Fibroblast of lung (primary cell): ENCODE results near the gene TMCO1. TPM values are rescaled to one million over a fixed set of nuclear protein-coding genes. Genes with fewer than 3 reads are reported as not detected.

ENCODE experiments used
- DNase-seq, 2 donors: peaks; one replicate each; pipeline versions ENCODE4 v3.0.0 to v3.0.0-alpha.2; 2010; ENCODE audit warnings: low read depth in 2 of 2
- H2AFZ ChIP-seq: 2 replicates; pipeline ENCODE4 v1.5.1; 2012; ENCODE audit warnings: low read length, control low read depth, inconsistent platforms
- H3K27ac ChIP-seq: 2 replicates; pipeline ENCODE4 v1.5.1; 2011; ENCODE audit warnings: low read length, control low read depth; ENCODE audit not compliant: insufficient read depth
- H3K27me3 ChIP-seq: 2 replicates; pipeline ENCODE4 v1.5.1; 2011; ENCODE audit warnings: mild to moderate bottlenecking, low read length; ENCODE audit not compliant: control insufficient read depth, insufficient read depth
- H3K36me3 ChIP-seq: 2 replicates; pipeline ENCODE4 v1.5.1; 2011; ENCODE audit warnings: low read length; ENCODE audit not compliant: control insufficient read depth, insufficient read depth
- H3K4me1 ChIP-seq: 2 replicates; pipeline ENCODE4 v1.5.1; 2011; ENCODE audit warnings: low read length; ENCODE audit not compliant: control insufficient read depth, insufficient read depth; ENCODE audit errors: extremely low read depth
- H3K4me2 ChIP-seq: 2 replicates; pipeline ENCODE4 v1.5.1; 2011; ENCODE audit warnings: low read length, control low read depth; ENCODE audit not compliant: insufficient read depth; ENCODE audit errors: extremely low read depth
- H3K4me3 ChIP-seq, 4 experiments: fragments of 200-600 bp in 1 of 4; sonication (generic) in 1 of 4; replicated peaks in 1 of 4; 2 replicates each; pipeline ENCODE4 v1.5.1; 2011 to 2016; ENCODE audit warnings: low read length in 4 of 4, low read depth in 3 of 4, mild to moderate bottlenecking in 3 of 4, control low read depth in 2 of 4, inconsistent platforms in 1 of 4, mixed read lengths in 1 of 4; ENCODE audit not compliant: insufficient read depth in 1 of 4; ENCODE audit errors: control extremely low read depth in 1 of 4
- H3K79me2 ChIP-seq: 2 replicates; pipeline ENCODE4 v1.5.1; 2012; ENCODE audit warnings: mild to moderate bottlenecking, low read length, inconsistent platforms; ENCODE audit not compliant: control insufficient read depth, insufficient read depth
- H3K9ac ChIP-seq: 2 replicates; pipeline ENCODE4 v1.5.1; 2011; ENCODE audit warnings: mild to moderate bottlenecking, low read length, control low read depth; ENCODE audit not compliant: insufficient read depth
- H3K9me3 ChIP-seq: 2 replicates; pipeline ENCODE4 v1.5.1; 2012; ENCODE audit warnings: low read depth, low read length; ENCODE audit not compliant: control insufficient read depth, insufficient read depth
- H4K20me1 ChIP-seq: 2 replicates; pipeline ENCODE4 v1.5.1; 2011; ENCODE audit warnings: low read length; ENCODE audit not compliant: control insufficient read depth, insufficient read depth; ENCODE audit errors: extremely low read depth
- EZH2 ChIP-seq: IDR thresholded peaks from 2 replicates; pipeline ENCODE4 v1.5.1; 2012; ENCODE audit warnings: low read length, control low read depth, mild to moderate bottlenecking; ENCODE audit errors: missing control alignments
- polyA plus RNA-seq, 2 donors: library from polyadenylated mRNA; depleted of rRNA in 1 of 2; stranded (reverse) in 1 of 2; unstranded in 1 of 2; fragments of >200 nt; gene quantifications; 2 replicates each; pipeline ENCODE4 v1.2.1, GENCODE V29; 2011 to 2012; ENCODE audit warnings: missing spikeins in 1 of 2
- total RNA-seq: library from RNA; depleted of rRNA; stranded (reverse); fragments of >200 nt; gene quantifications from 2 replicates; pipeline ENCODE4 v1.2.1, GENCODE V29; 2014
- TF ChIP-seq, protein P1 (sequence below), 2 donors: IDR thresholded peaks in 1 of 2; conservative IDR thresholded peaks in 1 of 2; 1 replicate in 1 of 2; 2 replicates in 1 of 2; pipeline ENCODE4 v1.5.1; 2011 to 2012; ENCODE audit warnings: low read length in 2 of 2, control low read depth in 1 of 2, inconsistent platforms in 1 of 2, low read depth in 1 of 2, mild to moderate bottlenecking in 1 of 2

Gene TMCO1
- total and polyA plus RNA-seq, 2 donors (not counting 1 experiment from before 2014, with no cell fraction given): 70.2 to 198 TPM

DNA sequence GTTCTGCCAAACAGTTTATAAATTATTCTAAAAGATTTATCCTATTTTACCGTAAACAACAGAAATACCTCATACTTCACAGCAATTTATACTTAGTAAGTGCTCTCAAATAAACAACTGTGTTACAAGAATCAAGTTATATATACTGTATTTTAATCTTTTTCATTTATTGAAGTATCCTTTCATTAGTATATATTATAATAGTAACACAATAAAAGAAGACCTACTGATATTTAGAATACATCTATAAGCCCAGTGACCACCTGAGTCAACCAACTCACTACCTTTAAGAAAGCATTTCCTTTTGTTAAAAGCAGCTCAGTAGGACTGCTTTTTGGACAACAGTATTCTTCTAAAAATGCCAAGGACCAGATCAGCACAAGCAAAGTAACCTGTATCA lies 5.9 kb downstream of the TMCO1 start:
- TF ChIP-seq, protein P1, sequence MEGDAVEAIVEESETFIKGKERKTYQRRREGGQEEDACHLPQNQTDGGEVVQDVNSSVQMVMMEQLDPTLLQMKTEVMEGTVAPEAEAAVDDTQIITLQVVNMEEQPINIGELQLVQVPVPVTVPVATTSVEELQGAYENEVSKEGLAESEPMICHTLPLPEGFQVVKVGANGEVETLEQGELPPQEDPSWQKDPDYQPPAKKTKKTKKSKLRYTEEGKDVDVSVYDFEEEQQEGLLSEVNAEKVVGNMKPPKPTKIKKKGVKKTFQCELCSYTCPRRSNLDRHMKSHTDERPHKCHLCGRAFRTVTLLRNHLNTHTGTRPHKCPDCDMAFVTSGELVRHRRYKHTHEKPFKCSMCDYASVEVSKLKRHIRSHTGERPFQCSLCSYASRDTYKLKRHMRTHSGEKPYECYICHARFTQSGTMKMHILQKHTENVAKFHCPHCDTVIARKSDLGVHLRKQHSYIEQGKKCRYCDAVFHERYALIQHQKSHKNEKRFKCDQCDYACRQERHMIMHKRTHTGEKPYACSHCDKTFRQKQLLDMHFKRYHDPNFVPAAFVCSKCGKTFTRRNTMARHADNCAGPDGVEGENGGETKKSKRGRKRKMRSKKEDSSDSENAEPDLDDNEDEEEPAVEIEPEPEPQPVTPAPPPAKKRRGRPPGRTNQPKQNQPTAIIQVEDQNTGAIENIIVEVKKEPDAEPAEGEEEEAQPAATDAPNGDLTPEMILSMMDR (conservative IDR thresholded peaks at IDR 0.05 in 1 of 2, IDR thresholded peaks at IDR 0.05 in 1 of 2; ENCODE audit: low read depth in 1 of 2, low read length in 2 of 2): no peak
- no peak for TF ChIP-seq EZH2
- Histone ChIP-seq H3K9me3 (no peaks in the 10 kb centered on the region), H3K79me2 (peaks cover 27% of the 10 kb centered on the region), H3K27ac (no peak overlapping the region), H3K4me3 (no peak overlapping the region), H3K9ac (no peak overlapping the region), H2AFZ (no peak overlapping the region), H3K4me2 (no peak overlapping the region), H3K36me3 (peaks cover 8% of the 10 kb centered on the region), H3K27me3 (no peaks in the 10 kb centered on the region), H4K20me1 (no peaks in the 10 kb centered on the region), H3K4me1 (no peaks in the 10 kb centered on the region)
- no peak for DNase-seq

DNA sequence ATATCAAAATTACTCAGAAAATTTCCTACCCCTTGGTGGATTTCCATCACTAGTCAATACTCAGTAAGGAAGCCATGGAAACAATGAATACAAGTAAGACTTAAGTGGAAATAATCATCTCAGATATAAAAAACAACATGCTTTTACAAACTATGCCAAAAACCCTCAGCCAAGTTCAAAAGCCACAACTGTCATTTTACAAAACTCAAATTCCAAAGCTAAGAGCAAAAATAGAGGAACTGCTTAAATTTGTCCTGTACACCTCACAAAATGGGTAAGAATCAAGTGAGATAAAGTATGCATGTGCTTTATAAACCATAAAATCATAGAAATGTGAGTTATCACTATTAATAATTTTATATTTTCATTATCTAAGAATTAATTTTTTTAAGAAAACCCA lies 9.6 kb downstream of the TMCO1 start:
- Histone ChIP-seq H3K36me3 (peaks cover 5% of the 10 kb centered on the region), H3K9me3 (no peaks in the 10 kb centered on the region), H3K4me1 (no peaks in the 10 kb centered on the region), H3K4me3 (no peak overlapping the region), H2AFZ (no peak overlapping the region), H3K9ac (no peak overlapping the region), H3K79me2 (peaks cover 11% of the 10 kb centered on the region), H3K27me3 (no peaks in the 10 kb centered on the region), H3K27ac (no peak overlapping the region), H3K4me2 (no peak overlapping the region), H4K20me1 (no peaks in the 10 kb centered on the region)
- TF ChIP-seq, protein P1 (conservative IDR thresholded peaks at IDR 0.05 in 1 of 2, IDR thresholded peaks at IDR 0.05 in 1 of 2; ENCODE audit: low read depth in 1 of 2, low read length in 2 of 2): no peak
- TF ChIP-seq EZH2: no peak
- DNase-seq: no peak

DNA sequence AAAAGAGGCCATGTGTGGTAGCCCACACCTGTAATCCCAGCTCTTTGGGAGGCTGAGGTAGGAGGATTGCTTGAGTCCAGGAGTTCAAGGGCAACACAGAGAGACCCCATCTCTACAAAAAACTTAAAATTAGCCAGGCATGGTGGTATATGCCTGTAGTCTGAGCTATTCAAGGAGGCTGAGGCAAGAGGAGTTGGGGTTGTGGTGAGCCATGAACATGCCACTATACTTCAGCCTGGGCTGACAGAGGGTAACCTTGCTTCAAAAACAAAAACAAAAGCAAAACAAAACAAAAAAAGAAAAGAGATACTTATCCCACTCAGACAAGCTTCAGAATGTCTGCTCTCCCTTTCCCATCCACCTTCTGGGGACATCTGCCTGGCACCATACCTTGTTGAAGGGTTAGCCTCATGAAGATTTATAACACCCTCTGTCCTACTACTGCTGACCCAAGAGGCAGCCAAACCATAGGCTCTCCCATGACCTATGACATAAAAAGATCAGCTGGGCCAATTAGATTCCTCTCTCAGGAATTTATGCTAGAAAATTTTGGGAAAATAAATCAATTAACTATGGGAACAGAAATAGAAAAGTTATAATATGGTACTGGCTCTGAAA lies 13.2 kb downstream of the TMCO1 start:
- no peak for TF ChIP-seq EZH2
- TF ChIP-seq, protein P1 (conservative IDR thresholded peaks at IDR 0.05 in 1 of 2, IDR thresholded peaks at IDR 0.05 in 1 of 2; ENCODE audit: low read depth in 1 of 2, low read length in 2 of 2): no peak
- Histone ChIP-seq H3K36me3 (peaks cover 7% of the 10 kb centered on the region), H3K4me2 (no peak overlapping the region), H3K79me2 (peaks cover 4% of the 10 kb centered on the region), H4K20me1 (no peaks in the 10 kb centered on the region), H2AFZ (no peak overlapping the region), H3K4me3 (no peak overlapping the region), H3K9me3 (no peaks in the 10 kb centered on the region), H3K9ac (no peak overlapping the region), H3K27me3 (no peaks in the 10 kb centered on the region), H3K4me1 (no peaks in the 10 kb centered on the region), H3K27ac (no peak overlapping the region)
- DNase-seq: no peak
